Neural cell (in vitro differentiated cells): Measurements from ENCODE around the gene SLC25A15.
"Not testable (repeated sequence)": the region's sequence is repeated elsewhere in the genome, so short reads cannot be mapped to it uniquely, and the experiment has no call there.

ENCODE experiments used
- CTCF ChIP-seq: fragments of 450-650 bp; IDR thresholded peaks from 2 replicates; pipeline ENCODE4 v1.5.1; 2014; ENCODE audit warnings: antibody characterized with exemption, mild to moderate bottlenecking, moderate library complexity; ENCODE audit not compliant: poor library complexity, severe bottlenecking
- EP300 ChIP-seq: fragments of 450-650 bp; conservative IDR thresholded peaks from 2 replicates; pipeline ENCODE4 v1.6.1; 2014; ENCODE audit warnings: antibody characterized with exemption, mild to moderate bottlenecking, moderate library complexity; ENCODE audit not compliant: poor library complexity, severe bottlenecking
- EZH2 ChIP-seq: fragments of 200-600, 300-800 bp; shearing (Covaris generic), sonication (generic); IDR thresholded peaks from 2 replicates; pipeline ENCODE4 v1.6.1; 2014; ENCODE audit warnings: antibody characterized with exemption, low read length, borderline replicate concordance, mild to moderate bottlenecking; ENCODE audit not compliant: insufficient read depth, poor library complexity, severe bottlenecking
- MXI1 ChIP-seq: fragments of 450-650 bp; conservative IDR thresholded peaks from 2 replicates; pipeline ENCODE4 v1.6.1; 2014; ENCODE audit warnings: antibody characterized with exemption, mild to moderate bottlenecking; ENCODE audit not compliant: poor library complexity, severe bottlenecking
- POLR2AphosphoS5 ChIP-seq: IDR thresholded peaks from 2 replicates; pipeline ENCODE4 v1.6.1; 2012
- RAD21 ChIP-seq: fragments of 450-650 bp; conservative IDR thresholded peaks from 2 replicates; pipeline ENCODE4 v1.6.1; 2014; ENCODE audit warnings: antibody characterized with exemption, mild to moderate bottlenecking, moderate library complexity
- REST ChIP-seq: IDR thresholded peaks from 2 replicates; pipeline ENCODE4 v1.6.1; 2012; ENCODE audit warnings: borderline replicate concordance
- SMC3 ChIP-seq: fragments of 450-650 bp; conservative IDR thresholded peaks from 2 replicates; pipeline ENCODE4 v1.6.1; 2014; ENCODE audit warnings: antibody characterized with exemption, mild to moderate bottlenecking, moderate library complexity; ENCODE audit not compliant: poor library complexity
- TAF1 ChIP-seq: IDR thresholded peaks from 2 replicates; pipeline ENCODE4 v1.6.1; 2012; ENCODE audit warnings: low read depth

GRCh38 chr13:40782971-40783370 is 6.4 kb upstream of the SLC25A15 start:
- not testable (repeated sequence) for TF ChIP-seq MXI1, CTCF, REST, POLR2AphosphoS5, EP300, RAD21, EZH2, SMC3, TAF1
